ENCODE measurements around the gene DRD1.

DNA sequence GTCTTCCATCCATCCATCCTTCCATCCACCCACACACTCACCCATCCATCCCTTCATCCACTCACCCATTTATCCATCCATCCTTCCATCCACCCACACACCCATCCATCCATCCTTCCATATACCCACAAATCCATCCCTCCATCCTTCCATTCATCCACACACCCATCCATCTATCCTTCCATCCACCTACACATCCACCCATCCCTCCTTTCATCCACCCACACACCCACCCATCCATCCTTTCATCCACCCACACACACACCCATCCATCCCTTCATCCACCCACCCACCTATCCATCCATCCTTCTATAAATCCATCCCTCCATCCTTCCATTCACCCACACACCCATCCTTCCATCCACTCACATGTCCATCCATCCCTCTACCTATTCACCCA lies 23.6 kb downstream of the DRD1 start:
- TF ChIP-seq CTCF (IDR thresholded peaks at IDR 0.05) = no peak
- TF ChIP-seq POLR2A (IDR thresholded peaks at IDR 0.05) = no peak
